Ammon's horn (tissue), 1 donor: ENCODE results near the gene CXCR5.

Source experiments
- DNase-seq: peaks from one replicate; pipeline ENCODE4 v3.0.0-alpha.2; 2016; ENCODE audit warnings: low spot score

CXCR5 gene

DNA sequence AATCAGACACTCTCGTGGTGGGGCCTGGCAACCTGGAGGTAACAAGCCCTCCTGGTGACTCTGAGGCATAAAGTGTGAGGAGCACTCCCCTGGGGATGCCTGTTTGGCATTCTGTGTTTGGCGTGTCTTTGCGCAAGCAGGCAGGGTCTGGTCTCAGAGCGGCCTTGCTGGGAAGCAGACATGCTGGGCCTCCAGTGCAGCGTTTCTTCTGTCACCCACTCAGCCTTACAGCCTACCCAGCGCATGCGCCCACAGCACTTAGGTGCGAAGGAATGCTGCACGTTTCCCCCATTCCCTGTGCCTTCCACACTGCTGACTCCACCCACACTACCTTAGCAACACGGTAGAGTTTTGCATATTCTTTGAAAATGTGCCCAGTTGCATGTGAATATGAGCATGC lies 7.4 kb upstream of the CXCR5 start:
- DNase-seq: no peak

DNA sequence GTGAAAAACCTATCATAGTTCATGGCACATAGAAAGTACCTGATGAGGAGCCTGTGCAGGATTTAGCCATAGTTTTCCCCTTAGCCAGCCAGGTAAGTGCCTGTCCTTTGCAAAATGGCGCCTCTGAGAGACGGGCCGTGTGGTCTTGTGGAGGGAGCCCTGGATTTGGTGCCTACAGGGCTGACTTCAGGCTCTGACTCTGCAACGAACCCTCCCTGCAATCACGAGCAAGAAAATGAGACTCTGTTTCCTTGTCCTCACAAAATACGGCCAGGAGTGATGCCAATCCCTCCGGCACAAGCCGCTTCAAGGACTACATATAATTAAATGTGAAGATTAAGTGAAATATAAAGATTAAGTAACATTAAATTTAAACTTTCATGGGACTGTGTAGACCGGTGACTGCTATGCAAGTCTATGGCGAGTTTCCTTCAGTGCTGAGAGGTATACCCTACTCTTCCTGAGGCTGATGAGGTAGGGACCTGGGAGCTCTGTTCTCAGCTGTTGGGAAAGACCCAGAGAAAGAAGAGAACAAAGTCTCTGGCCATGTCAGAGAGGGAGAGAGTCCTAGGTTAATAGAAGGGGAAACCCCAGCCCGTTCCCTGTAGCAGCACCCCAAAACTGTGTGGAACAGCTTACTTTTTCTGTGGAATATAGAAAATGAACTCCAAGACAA lies 6.1 kb upstream of the CXCR5 start:
- DNase-seq: no peak

DNA sequence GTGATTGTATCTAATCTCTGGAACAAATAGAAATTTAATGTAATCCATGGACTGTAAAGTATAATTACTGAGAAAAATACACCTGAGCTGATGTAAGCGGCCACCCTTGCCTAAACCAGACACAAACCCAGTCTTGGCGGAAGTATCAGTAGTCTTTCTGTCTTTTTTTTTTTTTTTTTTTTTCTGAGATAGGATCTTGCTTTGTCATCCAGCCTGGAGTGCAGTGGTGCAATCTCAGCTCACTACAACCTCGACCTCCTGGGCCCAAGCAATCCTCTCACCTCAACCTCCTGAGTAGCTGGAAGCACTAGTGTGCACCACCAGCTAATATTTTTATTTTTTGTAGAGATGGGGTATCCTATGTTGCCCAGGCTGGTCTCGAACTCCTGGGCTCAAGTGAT lies 5.5 kb upstream of the CXCR5 start:
- DNase-seq: no peak

DNA sequence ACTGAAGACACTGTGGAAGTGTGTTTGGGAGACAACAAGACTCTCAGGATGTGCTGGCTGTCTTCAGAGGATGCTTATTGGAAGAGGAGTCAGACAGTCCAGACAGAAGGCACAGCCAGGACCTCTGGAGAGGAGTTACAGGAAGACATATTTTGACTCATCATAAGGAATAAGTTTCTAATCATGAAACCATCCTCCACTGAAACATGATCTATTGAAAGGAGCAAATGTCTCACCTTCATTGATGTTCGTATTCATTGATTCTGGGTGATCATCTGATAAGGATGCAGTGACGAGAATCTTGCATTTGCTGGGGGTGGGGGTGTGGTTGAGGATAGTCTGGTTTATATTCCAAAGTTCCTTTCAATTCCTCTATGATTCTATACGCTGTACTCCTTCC lies 2.5 kb upstream of the CXCR5 start:
- no peak for DNase-seq

DNA sequence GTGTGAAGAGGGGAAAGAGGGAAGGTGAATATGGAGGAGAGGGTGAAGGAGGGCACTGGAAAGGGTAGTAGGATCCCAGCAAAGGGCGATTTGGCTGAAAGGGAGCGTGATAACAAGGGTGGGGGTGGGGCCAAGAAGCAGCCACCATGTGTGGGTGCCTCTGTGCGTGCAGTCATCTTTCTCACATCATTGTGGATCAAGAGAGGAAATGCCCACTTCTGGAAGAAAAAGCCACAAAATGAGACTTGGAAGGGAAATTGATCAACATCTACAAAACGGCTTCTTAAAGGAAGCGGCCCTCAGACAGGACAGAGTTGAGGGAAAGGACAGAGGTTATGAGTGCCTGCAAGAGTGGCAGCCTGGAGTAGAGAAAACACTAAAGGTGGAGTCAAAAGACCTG lies 1.2 kb upstream of the CXCR5 start:
- DNase-seq: no peak

DNA sequence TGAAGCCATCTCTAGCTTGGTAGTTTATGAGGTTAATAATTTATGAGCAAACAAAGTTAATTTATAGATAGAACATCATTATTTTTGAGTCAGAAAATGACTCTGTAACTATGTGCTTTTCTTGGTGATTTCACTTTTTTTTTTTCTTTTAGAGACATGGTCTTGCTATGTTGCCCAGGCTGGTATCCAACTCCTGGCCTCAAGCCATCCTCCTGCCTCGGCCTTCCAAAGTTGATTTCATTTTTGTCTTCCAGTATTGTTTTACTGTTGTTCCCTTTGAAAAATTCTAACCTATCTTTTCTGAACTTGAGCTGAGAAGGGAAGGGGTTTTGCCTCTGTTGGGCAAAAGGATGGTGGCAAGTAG lies 706 bp upstream of the CXCR5 start:
- no peak for DNase-seq

DNA sequence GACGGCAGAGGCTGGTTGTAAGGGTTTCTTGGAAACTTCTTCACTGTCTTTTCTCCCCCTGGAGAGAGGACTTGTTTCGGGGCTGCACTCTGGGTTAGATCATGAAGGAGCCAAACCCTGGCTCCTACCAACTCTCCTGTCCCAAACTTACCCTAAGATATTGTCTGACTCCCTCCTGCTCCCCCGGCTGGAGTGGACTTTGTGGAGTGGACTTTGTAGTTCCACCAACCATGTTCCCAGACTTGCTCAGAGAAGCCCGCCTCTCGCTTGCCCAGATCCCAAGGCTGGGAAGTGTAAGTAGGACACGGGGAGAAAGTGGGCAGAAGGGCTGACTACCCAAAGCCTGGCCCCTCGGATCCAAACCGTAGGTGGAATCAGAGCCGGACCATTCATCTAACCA lies 1.2 kb downstream of the CXCR5 start:
- DNase-seq: no peak

DNA sequence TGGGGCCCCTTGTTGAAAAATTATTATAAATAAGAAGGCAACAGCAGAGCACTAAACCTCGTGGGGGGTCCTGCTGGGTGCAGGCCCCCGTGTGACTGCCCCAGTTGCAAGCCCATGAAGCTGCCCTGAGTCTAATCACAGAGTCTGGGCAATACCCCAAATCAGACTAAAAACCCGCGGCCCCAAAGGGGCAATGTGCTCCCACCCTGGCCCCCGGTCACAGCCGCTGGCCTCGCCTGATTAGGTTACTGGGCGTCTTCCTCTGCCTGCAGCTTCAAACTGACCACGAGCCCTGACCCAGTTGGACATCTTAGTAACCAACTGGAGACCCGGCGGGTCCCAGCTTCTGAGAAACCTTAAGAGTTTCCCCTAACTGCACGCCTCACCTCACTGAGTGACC lies 1.6 kb downstream of the CXCR5 start:
- DNase-seq: no peak

DNA sequence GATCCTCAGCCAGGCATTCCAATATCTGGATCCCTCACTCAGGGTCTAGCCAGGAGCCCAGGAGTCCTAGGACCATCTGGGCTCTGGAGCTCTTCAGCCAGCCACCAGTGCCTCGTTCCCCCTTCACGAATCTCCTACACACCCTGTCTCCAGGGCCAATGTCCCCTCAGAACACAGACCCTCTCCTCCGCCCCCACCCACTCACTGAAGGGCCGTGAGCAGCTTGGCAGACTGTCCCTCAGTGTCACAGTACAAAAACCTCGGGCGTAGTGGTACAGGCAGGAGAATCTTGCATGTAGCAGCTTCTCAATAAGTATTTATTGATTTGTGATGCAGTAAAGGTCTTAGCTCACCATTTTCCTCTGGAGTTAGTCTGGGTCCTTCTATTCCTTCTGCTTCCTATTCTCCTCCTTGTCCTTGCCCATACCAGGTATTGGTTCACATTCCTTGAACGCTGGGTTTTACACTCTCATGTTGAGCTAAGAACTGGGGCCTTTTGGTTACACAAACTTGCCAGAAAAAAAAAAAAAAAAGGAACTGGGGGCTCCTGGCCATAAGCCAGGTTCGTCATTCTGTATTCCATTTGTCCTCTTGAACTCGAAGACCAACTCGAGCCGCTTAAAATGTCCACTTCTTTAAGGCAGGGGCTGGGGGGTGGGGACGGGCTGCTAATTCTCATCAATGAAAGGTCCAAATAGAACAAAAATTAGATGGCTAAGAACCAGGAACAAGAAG lies 2.3 kb downstream of the CXCR5 start:
- DNase-seq: no peak

DNA sequence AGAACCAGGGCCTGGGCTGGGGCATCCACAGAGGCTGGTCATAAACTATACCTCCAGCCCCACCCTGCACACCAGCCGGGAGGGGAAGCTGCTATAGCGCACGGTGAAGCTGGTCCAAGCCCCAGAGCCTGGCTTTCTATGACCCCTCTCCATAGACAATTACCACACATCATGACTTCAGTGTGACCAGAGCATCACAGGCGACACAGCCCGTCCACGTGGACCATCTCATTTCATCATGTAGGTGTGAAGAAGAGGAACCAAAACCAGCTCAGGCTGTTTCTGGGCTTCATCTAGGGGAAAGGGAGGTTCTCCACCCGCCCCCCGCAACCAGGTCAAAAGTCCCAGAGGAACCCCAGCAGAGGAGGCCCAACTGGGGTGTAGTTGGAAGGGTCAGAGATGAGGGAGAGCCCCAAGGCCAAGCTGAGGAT lies 3.0 kb downstream of the CXCR5 start:
- no peak for DNase-seq

DNA sequence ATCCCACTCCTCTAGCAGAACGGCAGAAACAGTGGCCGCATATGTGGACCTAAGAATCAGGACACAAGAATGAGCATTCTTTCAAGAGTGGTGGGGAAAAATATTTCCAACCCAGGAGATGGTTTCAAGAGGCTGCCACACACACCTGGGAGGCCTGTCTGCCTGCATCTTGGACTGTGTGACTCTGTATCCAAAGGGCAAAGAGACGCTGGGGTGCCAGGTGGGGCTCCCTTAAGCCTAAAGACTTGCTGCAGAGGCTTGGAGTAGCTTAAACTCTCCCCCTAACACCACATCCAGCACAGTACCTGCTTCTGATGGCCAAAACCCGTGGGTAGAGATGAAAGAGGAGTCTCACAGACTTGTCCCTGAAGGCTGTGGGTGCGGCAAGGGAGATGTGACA lies 3.5 kb downstream of the CXCR5 start:
- no peak for DNase-seq

DNA sequence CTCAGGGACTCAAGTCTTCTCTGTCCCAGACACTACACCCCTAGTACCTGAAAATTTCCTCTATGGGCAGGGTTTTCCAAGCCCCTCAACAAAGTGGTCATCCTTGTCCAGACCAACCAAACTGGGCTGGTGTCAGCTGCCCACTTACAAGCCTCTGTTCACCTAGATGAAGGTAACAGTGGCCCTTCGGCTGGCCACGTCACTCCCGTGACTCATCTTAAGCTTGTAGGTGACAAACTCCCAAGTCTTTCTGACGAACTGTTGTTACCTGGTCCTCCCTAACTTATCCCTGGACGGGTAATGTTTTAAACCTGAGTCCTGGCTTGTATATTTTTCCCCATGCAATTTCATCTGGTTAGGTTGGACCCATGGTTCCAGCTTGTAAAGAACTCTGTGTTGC lies 4.7 kb downstream of the CXCR5 start:
- no peak for DNase-seq

DNA sequence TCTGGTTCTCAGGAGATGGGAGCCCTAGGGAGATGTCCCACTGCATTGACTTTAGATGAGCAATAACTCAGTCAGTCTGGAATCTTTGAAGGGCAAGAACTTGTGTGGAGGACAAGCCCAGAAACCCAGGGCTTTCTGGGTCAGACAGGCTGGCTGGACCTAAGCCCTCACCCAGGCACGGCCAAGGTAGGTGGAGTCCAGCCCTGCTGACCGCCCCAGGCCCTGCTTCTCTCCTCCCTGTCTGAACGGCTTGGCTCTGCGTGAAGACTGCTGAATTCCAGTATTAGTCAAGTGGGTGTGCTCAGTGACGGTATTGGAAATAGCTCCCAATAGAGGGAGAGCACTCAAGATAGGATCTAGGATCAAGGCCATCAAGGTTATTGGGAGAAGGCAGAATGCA lies 6.1 kb downstream of the CXCR5 start:
- peak; percentile 67 for DNase-seq

DNA sequence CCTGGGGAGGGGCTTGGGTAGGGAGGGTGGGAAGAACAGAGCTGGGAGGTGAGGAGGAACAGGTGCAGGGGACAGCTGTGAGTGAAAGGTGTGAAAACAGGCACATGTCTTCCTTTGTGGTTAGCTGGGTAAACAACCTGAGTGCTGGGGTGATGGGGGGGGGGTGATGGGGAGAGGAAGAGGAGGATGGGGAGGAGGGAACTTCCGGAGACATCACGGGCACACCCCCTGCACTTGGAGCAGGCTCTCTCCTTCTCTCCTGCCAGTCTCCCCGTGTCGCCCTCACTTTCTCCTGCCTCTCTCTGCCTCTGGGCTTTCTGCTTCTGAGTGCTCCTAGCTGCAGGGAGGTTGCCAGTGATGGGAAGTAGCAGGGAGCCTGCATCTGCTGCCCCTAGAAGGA lies 8.8 kb downstream of the CXCR5 start:
- DNase-seq: no peak

DNA sequence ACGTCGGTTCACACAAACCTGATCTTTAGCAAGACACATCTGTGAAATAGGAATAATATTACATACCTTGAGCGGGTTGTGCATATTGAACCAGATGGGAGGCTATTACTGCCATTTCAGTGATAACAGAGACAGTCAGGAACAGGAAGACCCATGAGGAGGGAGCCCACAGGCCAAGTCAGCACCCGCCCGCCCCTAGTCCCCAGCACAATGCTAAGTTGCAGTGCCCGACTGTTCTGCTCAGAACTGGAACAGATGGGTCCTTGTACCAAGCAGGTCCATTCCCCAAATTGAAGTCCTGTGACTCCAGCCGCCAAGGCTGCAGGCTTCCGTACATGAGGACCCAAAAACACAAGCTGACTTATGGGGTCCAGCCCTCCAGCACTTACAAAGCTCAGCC lies 9.3 kb downstream of the CXCR5 start:
- DNase-seq: no peak

DNA sequence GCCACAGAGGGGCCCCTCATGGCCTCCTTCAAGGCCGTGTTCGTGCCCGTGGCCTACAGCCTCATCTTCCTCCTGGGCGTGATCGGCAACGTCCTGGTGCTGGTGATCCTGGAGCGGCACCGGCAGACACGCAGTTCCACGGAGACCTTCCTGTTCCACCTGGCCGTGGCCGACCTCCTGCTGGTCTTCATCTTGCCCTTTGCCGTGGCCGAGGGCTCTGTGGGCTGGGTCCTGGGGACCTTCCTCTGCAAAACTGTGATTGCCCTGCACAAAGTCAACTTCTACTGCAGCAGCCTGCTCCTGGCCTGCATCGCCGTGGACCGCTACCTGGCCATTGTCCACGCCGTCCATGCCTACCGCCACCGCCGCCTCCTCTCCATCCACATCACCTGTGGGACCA lies 10.0 kb downstream of the CXCR5 start:
- DNase-seq: no peak

DNA sequence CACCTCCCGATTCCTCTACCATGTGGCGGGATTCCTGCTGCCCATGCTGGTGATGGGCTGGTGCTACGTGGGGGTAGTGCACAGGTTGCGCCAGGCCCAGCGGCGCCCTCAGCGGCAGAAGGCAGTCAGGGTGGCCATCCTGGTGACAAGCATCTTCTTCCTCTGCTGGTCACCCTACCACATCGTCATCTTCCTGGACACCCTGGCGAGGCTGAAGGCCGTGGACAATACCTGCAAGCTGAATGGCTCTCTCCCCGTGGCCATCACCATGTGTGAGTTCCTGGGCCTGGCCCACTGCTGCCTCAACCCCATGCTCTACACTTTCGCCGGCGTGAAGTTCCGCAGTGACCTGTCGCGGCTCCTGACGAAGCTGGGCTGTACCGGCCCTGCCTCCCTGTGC lies 10.5 kb downstream of the CXCR5 start:
- DNase-seq: no peak

DNA sequence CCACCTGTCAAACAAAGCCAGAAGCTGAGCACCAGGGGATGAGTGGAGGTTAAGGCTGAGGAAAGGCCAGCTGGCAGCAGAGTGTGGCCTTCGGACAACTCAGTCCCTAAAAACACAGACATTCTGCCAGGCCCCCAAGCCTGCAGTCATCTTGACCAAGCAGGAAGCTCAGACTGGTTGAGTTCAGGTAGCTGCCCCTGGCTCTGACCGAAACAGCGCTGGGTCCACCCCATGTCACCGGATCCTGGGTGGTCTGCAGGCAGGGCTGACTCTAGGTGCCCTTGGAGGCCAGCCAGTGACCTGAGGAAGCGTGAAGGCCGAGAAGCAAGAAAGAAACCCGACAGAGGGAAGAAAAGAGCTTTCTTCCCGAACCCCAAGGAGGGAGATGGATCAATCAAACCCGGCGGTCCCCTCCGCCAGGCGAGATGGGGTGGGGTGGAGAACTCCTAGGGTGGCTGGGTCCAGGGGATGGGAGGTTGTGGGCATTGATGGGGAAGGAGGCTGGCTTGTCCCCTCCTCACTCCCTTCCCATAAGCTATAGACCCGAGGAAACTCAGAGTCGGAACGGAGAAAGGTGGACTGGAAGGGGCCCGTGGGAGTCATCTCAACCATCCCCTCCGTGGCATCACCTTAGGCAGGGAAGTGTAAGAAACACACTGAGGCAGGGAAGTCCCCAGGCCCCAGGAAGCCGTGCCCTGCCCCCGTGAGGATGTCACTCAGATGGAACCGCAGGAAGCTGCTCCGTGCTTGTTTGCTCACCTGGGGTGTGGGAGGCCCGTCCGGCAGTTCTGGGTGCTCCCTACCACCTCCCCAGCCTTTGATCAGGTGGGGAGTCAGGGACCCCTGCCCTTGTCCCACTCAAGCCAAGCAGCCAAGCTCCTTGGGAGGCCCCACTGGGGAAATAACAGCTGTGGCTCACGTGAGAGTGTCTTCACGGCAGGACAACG lies 11.7 kb downstream of the CXCR5 start:
- no peak for DNase-seq

DNA sequence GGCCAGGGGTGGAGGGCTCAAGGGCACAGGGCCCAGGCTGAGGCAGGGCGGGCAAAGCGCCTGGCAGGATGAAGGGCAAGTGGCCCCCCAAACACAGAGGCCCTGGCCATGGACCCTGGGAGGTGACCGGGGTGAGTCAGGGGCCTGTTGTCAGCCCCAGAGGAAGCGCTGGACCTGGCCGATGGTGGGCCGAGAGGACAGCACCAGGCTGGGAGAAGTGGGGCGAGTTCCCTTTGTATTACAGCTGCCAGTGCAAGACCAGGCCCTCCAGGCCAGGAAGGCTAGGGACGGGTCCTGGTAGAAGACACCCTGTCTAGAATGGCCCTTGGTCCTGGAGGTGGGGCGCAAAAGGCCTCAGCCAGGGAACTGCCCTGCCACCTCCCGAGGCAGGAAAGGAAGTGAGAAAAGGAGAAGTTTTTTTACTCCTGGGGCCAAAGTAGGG lies 12.8 kb downstream of the CXCR5 start:
- no peak for DNase-seq

DNA sequence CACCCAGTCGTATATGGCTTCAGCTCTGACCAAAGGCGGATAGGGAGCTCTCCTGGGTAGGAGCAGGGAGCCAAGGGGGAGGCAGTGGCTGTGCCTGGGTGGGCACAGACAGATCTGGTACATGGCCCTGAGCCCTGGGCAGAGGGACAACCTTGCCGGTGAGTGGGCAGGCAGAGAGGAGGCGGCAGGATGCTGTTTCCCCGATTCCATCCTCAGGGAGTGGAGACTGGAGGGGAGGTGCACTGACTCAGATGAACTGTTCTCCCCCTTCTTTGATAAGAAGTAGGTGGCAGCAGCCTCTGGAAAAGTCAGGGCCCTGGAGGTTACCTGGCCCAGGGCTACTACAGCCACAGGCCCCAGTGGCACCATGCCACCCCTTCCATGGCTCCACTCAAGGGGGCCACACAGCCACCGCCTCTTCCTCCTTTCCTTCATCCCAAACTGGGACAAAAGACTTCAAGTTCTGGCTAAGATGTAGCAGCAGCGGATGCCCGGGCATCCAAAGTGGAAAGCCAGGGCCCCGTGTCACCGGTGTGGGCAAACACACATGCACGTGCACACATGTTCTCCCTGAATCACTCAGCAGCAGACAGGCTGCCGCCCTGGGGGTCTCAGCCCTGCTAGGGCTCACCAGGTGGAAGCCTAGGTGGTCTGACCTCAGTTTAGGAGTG lies 13.4 kb downstream of the CXCR5 start:
- no peak for DNase-seq

DNA sequence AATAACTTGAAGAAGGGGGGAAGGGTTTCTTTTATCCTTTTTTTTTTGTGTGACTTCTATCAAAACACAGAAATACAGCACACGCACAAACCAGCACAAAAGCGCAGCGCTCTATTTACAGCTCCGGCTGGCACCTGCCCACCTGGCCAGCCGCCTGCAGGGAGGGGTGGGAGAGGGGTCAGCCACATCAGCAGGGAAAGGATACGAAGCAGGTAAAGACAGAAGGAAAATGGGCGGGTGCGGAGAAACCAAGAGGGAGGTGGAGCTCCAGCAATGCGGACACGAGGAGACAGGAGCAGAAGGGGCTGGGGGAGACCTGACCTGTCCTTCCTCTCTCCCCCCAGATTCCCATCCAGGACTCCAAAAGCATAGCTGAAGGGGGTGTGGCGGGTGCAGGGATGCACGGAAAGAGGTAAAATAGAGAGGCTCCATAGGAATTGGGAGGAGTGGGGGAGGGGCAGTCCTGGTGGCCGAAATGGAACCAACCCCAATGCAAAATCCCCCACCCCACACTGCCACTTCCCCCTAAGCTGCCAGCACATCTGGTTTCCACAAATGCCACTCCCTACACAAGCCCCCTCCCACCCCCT lies 14.1 kb downstream of the CXCR5 start:
- DNase-seq: no peak
